ENCODE measurements around the gene RRAS2. TPM values are rescaled to one million over a fixed set of nuclear protein-coding genes. Genes with fewer than 3 reads are reported as not detected.

The RRAS2 gene
- total and polyA plus RNA-seq, 2 of the 4 experiments (the other 2 are of a cell fraction), result 85.5 to 106 TPM

DNA sequence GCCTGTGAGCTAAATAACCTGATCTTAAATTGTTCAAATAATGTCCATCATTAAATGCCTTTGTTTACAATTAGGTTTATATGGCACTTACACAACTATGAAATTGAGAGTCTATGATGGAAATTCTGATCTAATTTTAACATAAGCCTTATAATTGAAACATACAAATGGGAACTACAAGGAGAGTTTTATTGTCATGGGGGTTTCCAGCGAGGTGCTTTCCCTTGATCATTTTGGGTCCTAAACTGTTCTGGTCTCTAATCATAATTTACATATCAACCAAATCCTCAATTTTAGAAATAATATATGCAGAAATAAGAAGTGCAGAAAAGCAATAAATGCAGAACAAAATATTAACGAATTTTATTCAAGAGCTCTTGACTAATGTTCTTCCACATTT lies 44.9 kb downstream of the RRAS2 start:
- ATAC-seq (ENCODE audit: low read depth) (no peak), DNase-seq (no peak)
- H3K4me2 ChIP-seq (ENCODE audit: low read depth, low read length), result no peak overlapping the region
- no peak overlapping the region for H4K91ac ChIP-seq (ENCODE audit: insufficient read depth, low read depth, low read length)
- intact Hi-C loops (cut with micrococcal nuclease) (no loop called here), in situ Hi-C loops (cut with MboI; ENCODE audit: low sequenced_read_pairs) (no loop called here), dilution Hi-C loops (cut with HindIII; ENCODE audit: low sequenced_read_pairs, unreplicated experiment) (loop anchor here (25.0 kb wide), 1 partner anchor 148 kb away; no protein-coding TSS in a partner anchor)
- no peak overlapping the region for H2AK9ac ChIP-seq (replicated peaks; ENCODE audit: low read depth, low read length, poor library complexity)
- H4K8ac ChIP-seq (ENCODE audit: low read depth in 2 of 2, low read length in 2 of 2), result no peak overlapping the region
- no peaks in the 10 kb centered on the region for H3K36me3 ChIP-seq (ENCODE audit: control insufficient read depth, insufficient read depth, low read length)
- no peak overlapping the region for H3K18ac ChIP-seq (ENCODE audit: low read depth, low read length)
- H3K9me3 ChIP-seq (ENCODE audit: control insufficient read depth, insufficient read depth, low read length), result no peaks in the 10 kb centered on the region
- no peak overlapping the region for H3K27ac ChIP-seq (ENCODE audit: insufficient read depth, low read length)
- no peak overlapping the region for H2BK120ac ChIP-seq (ENCODE audit: low read depth, low read length)
- no TSS peak for BruUV-seq (replicated peaks)
- ChIA-PET POLR2A (ENCODE audit: unreplicated experiment) (no interaction called here), CTCF (interaction anchor here (1.0 kb wide), 1 partner anchor 141 kb away, joined by 4 read pairs; no protein-coding TSS in a partner anchor)
- no CpG with 5 or more reads among the region's 2 CpGs for whole genome bisulfite sequencing, 2 experiments (ENCODE audit: extremely low coverage in 2 of 2, insufficient read length in 1 of 2)
- no peak overlapping the region for H2AFZ ChIP-seq (replicated peaks; ENCODE audit: low read length, poor library complexity)
- H3K9me1 ChIP-seq (ENCODE audit: insufficient read depth, low read length), result peaks cover 28% of the 10 kb centered on the region
- H3K27me3 ChIP-seq (ENCODE audit: control insufficient read depth, insufficient read depth, low read length), result no peaks in the 10 kb centered on the region
- H3K4me1 ChIP-seq (ENCODE audit: control insufficient read depth, insufficient read depth, low read length), result peaks cover 26% of the 10 kb centered on the region
- no peak overlapping the region for H2BK15ac ChIP-seq (ENCODE audit: low read depth, low read length)
- no peak overlapping the region for H3K4me3 ChIP-seq (ENCODE audit: insufficient read depth, low read depth, low read length)
- H2BK20ac ChIP-seq (ENCODE audit: low read depth, low read length), result no peak overlapping the region
- H3K23ac ChIP-seq (ENCODE audit: low read depth, low read length), result no peak overlapping the region
- H4K5ac ChIP-seq (ENCODE audit: low read depth, low read length), result no peak overlapping the region
- H3K79me1 ChIP-seq (ENCODE audit: low read depth in 1 of 2, low read length in 2 of 2), result peaks cover 27 to 80% of the 10 kb centered on the region in 2 experiments
- no peak overlapping the region for H3K14ac ChIP-seq (replicated peaks; ENCODE audit: low read depth, low read length)
- no peak overlapping the region for H2BK5ac ChIP-seq (ENCODE audit: low read depth, low read length, poor library complexity, severe bottlenecking)
- TF ChIP-seq RCOR1 (IDR thresholded peaks at IDR 0.05; ENCODE audit: insufficient replicate concordance, low read length) (no peak), MXI1 (IDR thresholded peaks at IDR 0.05; ENCODE audit: borderline replicate concordance, low read depth, low read length) (no peak), CEBPB (IDR thresholded peaks at IDR 0.05; ENCODE audit: low read depth, low read length) (no peak), MAFK (IDR thresholded peaks at IDR 0.05; ENCODE audit: low read depth, low read length) (no peak)
- TF ChIP-seq, protein P1, sequence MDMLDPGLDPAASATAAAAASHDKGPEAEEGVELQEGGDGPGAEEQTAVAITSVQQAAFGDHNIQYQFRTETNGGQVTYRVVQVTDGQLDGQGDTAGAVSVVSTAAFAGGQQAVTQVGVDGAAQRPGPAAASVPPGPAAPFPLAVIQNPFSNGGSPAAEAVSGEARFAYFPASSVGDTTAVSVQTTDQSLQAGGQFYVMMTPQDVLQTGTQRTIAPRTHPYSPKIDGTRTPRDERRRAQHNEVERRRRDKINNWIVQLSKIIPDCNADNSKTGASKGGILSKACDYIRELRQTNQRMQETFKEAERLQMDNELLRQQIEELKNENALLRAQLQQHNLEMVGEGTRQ (IDR thresholded peaks at IDR 0.05; ENCODE audit: low read depth, low read length), result no peak
- H3K4ac ChIP-seq (ENCODE audit: low read depth, low read length), result no peak overlapping the region
- no peak overlapping the region for H3K56ac ChIP-seq (ENCODE audit: extremely low read depth, insufficient read depth, low read length)
- H4K20me1 ChIP-seq (ENCODE audit: insufficient read depth, low read length), result peaks cover 74% of the 10 kb centered on the region
- H3K9ac ChIP-seq (ENCODE audit: low read depth, low read length), result no peak overlapping the region
- H2AK5ac ChIP-seq (ENCODE audit: low read depth, low read length), result no peak overlapping the region
